MM.1S (cell line): ENCODE measurements around the gene PLEKHJ1.

Source experiments
- EZH2 ChIP-seq: fragments of 300-600 bp; sonication (generic); optimal IDR thresholded peaks from 2 replicates; pipeline ENCODE3; 2017; ENCODE audit warnings: low read depth, mild to moderate bottlenecking, antibody characterized with exemption, low read length, mixed read lengths
- TF ChIP-seq, protein P1 (sequence below): fragments of 300-600 bp; sonication (generic); IDR thresholded peaks from 2 replicates; pipeline ENCODE4 v1.5.1; 2016; ENCODE audit warnings: antibody characterized with exemption, low read length, mixed read lengths

GRCh38 chr19:2235381-2236063 is 607 bp downstream of the PLEKHJ1 start:
- TF ChIP-seq, protein P1, sequence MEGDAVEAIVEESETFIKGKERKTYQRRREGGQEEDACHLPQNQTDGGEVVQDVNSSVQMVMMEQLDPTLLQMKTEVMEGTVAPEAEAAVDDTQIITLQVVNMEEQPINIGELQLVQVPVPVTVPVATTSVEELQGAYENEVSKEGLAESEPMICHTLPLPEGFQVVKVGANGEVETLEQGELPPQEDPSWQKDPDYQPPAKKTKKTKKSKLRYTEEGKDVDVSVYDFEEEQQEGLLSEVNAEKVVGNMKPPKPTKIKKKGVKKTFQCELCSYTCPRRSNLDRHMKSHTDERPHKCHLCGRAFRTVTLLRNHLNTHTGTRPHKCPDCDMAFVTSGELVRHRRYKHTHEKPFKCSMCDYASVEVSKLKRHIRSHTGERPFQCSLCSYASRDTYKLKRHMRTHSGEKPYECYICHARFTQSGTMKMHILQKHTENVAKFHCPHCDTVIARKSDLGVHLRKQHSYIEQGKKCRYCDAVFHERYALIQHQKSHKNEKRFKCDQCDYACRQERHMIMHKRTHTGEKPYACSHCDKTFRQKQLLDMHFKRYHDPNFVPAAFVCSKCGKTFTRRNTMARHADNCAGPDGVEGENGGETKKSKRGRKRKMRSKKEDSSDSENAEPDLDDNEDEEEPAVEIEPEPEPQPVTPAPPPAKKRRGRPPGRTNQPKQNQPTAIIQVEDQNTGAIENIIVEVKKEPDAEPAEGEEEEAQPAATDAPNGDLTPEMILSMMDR: no peak
- no peak for TF ChIP-seq EZH2
